Skeletal muscle cell (primary cell): Measurements from ENCODE around the gene C1orf226.
A peak's percentile ranks its signal among the peaks of the same experiment; 100 is the strongest.

Source experiments
- DNase-seq: peaks from one replicate; pipeline ENCODE4 v3.0.0-alpha.2; 2010; ENCODE audit warnings: low read depth
- H3K4me3 ChIP-seq: 2 replicates; pipeline ENCODE4 v1.5.1; 2011; ENCODE audit warnings: low read depth, mild to moderate bottlenecking, control low read depth, low read length, moderate library complexity

The C1orf226 gene

GRCh38 chr1:162381941-162382750 lies 618 bp downstream of the C1orf226 start:
- DNase-seq = no peak
- no peak overlapping the region for H3K4me3 ChIP-seq

GRCh38 chr1:162383091-162383490 lies 1.6 kb downstream of the C1orf226 start:
- no peak for DNase-seq
- H3K4me3 ChIP-seq = no peak overlapping the region

- H3K4me3 ChIP-seq = no peak overlapping the region
- DNase-seq = no peak
These were observed 2.0 kb downstream of the C1orf226 start for GRCh38 chr1:162383516-162383915.

- no peak for DNase-seq
These were observed 2.6 kb downstream of the C1orf226 start for GRCh38 chr1:162384116-162384515.

GRCh38 chr1:162384601-162385279 lies 3.2 kb downstream of the C1orf226 start:
- H3K4me3 ChIP-seq = no peak overlapping the region
- no peak for DNase-seq

More at GRCh38 chr1:162384116-162384515, 2.6 kb downstream of the C1orf226 start:
- H3K4me3 ChIP-seq = no peak overlapping the region

GRCh38 chr1:162385280-162385623 lies 3.7 kb downstream of the C1orf226 start:
- H3K4me3 ChIP-seq = no peak overlapping the region
- no peak for DNase-seq

GRCh38 chr1:162385702-162386101 lies 4.2 kb downstream of the C1orf226 start:
- no peak overlapping the region for H3K4me3 ChIP-seq

GRCh38 chr1:162386292-162387225 lies 5.0 kb downstream of the C1orf226 start:
- no peak overlapping the region for H3K4me3 ChIP-seq
- no peak for DNase-seq

More at GRCh38 chr1:162385702-162386101, 4.2 kb downstream of the C1orf226 start:
- no peak for DNase-seq

GRCh38 chr1:162387226-162388082 lies 5.9 kb downstream of the C1orf226 start:
- no peak for DNase-seq
- no peak overlapping the region for H3K4me3 ChIP-seq

GRCh38 chr1:162388083-162388594 lies 6.6 kb downstream of the C1orf226 start:
- DNase-seq = no peak
- H3K4me3 ChIP-seq = no peak overlapping the region

- no peak overlapping the region for H3K4me3 ChIP-seq
- DNase-seq = no peak
These were observed 7.1 kb downstream of the C1orf226 start for GRCh38 chr1:162388615-162389014.

GRCh38 chr1:162389021-162389818 lies 7.7 kb downstream of the C1orf226 start:
- no peak overlapping the region for H3K4me3 ChIP-seq
- peak; percentile 60 for DNase-seq

GRCh38 chr1:162389971-162390370 lies 8.4 kb downstream of the C1orf226 start:
- no peak for DNase-seq
- no peak overlapping the region for H3K4me3 ChIP-seq

- no peak overlapping the region for H3K4me3 ChIP-seq
- DNase-seq = no peak
These were observed 9.1 kb downstream of the C1orf226 start for GRCh38 chr1:162390396-162391185.

- no peak overlapping the region for H3K4me3 ChIP-seq
- no peak for DNase-seq
These were observed 10.4 kb downstream of the C1orf226 start for GRCh38 chr1:162391790-162392563.

- H3K4me3 ChIP-seq = no peak overlapping the region
- DNase-seq = no peak
These were observed 14.8 kb downstream of the C1orf226 start for GRCh38 chr1:162396201-162396906.
